Karpas-422 (cell line): Measurements from ENCODE around the gene COX15. TPM values are rescaled to one million over a fixed set of nuclear protein-coding genes. Genes with fewer than 3 reads are reported as not detected.

ENCODE experiments used
- DNase-seq: peaks from one replicate; pipeline ENCODE4 v3.0.0-alpha.2; 2015
- H2AFZ ChIP-seq: fragments of 200-600 bp; sonication (generic); 2 replicates; pipeline ENCODE4 v1.6.1; 2014; ENCODE audit warnings: antibody characterized with exemption, low read length, mixed read lengths
- H3K27ac ChIP-seq: fragments of 200-600 bp; sonication (generic); 2 replicates; pipeline ENCODE4 v1.5.1; 2014; ENCODE audit warnings: mild to moderate bottlenecking, low read length, moderate library complexity
- H3K27me3 ChIP-seq: fragments of 200-600 bp; sonication (generic); 2 replicates; pipeline ENCODE4 v1.6.1; 2014; ENCODE audit warnings: low read length, mixed read lengths
- H3K36me3 ChIP-seq: fragments of 200-600 bp; sonication (generic); 2 replicates; pipeline ENCODE4 v1.6.1; 2014; ENCODE audit warnings: low read length, mixed read lengths; ENCODE audit not compliant: insufficient read depth
- H3K4me1 ChIP-seq: fragments of 200-600 bp; sonication (generic); 2 replicates; pipeline ENCODE4 v1.6.1; 2014; ENCODE audit warnings: mild to moderate bottlenecking, low read length, mixed read lengths
- H3K4me2 ChIP-seq: fragments of 200-600 bp; sonication (generic); 2 replicates; pipeline ENCODE4 v1.6.1; 2014; ENCODE audit warnings: low read length, low read depth, mild to moderate bottlenecking; ENCODE audit not compliant: poor library complexity, severe bottlenecking
- H3K4me3 ChIP-seq: fragments of 200-600 bp; sonication (generic); 2 replicates; pipeline ENCODE4 v1.5.1; 2014; ENCODE audit warnings: mild to moderate bottlenecking, antibody characterized with exemption, low read length, mixed read lengths
- H3K79me2 ChIP-seq: fragments of 200-600 bp; sonication (generic); 2 replicates; pipeline ENCODE4 v1.6.1; 2014; ENCODE audit warnings: mild to moderate bottlenecking, low read length, mixed read lengths
- H3K9ac ChIP-seq: fragments of 200-600 bp; sonication (generic); 2 replicates; pipeline ENCODE4 v1.6.0; 2014; ENCODE audit warnings: low read length
- H3K9me2 ChIP-seq: fragments of 200-600 bp; sonication (generic), shearing (Covaris generic); replicated peaks from 2 replicates; pipeline ENCODE4 v1.6.0; 2014; ENCODE audit warnings: mild to moderate bottlenecking, low read length, moderate library complexity; ENCODE audit not compliant: insufficient read depth
- H3K9me3 ChIP-seq: fragments of 300-700, 200-600 bp; sonication (generic); 2 replicates; pipeline ENCODE4 v1.6.1; 2014; ENCODE audit warnings: low read length, mixed read lengths
- H4K20me1 ChIP-seq: fragments of 200-600 bp; sonication (generic); 2 replicates; pipeline ENCODE4 v1.6.1; 2014; ENCODE audit warnings: mild to moderate bottlenecking, antibody characterized with exemption, low read length, low read depth; ENCODE audit not compliant: insufficient read depth
- total RNA-seq: library from RNA; depleted of rRNA; stranded (reverse); fragments of >200 nt; shearing (Covaris generic); gene quantifications from 2 replicates; pipeline ENCODE4 v1.2.3, GENCODE V29; 2014; ENCODE audit warnings: low replicate concordance; rRNA removed

Gene COX15
- 45.6 and 53.3 TPM in 2 replicates for total RNA-seq

DNA sequence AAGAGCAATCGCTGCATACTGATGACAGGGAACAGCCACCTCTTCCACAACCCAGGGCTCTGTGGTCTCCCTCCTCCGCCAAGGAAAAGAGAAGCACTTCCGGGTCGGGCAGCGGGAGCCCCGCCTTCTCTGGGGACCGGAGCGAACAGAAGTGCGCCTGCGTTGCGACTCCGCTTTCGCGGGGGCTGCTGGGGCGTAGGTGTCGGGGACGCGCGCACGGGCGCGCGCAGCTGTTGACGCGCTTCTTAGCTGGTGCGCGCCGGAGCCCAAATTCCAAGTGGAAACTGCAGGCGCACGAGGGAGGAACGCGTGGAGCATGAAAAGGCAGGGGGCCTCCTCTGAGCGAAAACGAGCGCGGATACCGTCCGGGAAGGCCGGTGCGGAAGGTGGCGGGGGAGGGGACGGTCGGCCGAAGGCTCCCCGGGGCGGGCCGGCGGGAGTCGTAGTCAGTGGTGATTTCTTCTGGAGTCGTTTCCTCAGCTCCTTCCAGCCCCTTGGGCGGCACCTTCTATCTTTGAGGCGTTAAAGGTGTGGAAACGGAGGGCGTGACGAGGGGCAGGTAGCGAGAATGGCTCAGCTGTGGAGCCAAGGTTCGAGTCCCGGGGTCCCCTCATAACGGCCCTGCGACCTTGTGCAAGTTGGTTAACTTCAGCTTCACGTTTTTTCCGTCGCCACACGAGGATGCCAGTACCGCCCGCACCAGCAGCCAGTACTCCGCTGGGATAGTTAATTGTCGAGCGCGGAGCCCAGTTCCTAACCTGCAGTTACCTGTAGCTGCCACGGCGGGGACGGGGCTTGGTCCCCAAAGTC, at the start of gene COX15, which contains the start of gene CUTC:
Gene COX15, minus strand, starts transcription at position 95 of the 810 bp plus-strand sequence. Its CDS starts 78 bp downstream, at position 17.
Gene CUTC, plus strand, starts transcription at position 202 of the 810 bp plus-strand sequence. Its CDS starts 115 bp downstream, at position 317.
- no peaks in the 10 kb centered on the region for H4K20me1 ChIP-seq
- no peaks in the 10 kb centered on the region for H3K27me3 ChIP-seq
- H3K79me2 ChIP-seq, result peaks cover 75% of the 10 kb centered on the region
- H2AFZ ChIP-seq, result peak within 1 kb of the TSS; percentile 72
- no peaks in the 10 kb centered on the region for H3K9me2 ChIP-seq
- peak; percentile 98 for DNase-seq
- H3K9ac ChIP-seq, result peak within 1 kb of the TSS; percentile 93
- H3K4me2 ChIP-seq, result peak within 1 kb of the TSS; percentile 80
- H3K4me1 ChIP-seq, result peaks cover 22% of the 10 kb centered on the region
- H3K4me3 ChIP-seq, result peak within 1 kb of the TSS; percentile 92
- peaks cover 33% of the 10 kb centered on the region for H3K36me3 ChIP-seq
- H3K27ac ChIP-seq, result peak within 1 kb of the TSS; percentile 41
- H3K9me3 ChIP-seq, result no peaks in the 10 kb centered on the region

DNA sequence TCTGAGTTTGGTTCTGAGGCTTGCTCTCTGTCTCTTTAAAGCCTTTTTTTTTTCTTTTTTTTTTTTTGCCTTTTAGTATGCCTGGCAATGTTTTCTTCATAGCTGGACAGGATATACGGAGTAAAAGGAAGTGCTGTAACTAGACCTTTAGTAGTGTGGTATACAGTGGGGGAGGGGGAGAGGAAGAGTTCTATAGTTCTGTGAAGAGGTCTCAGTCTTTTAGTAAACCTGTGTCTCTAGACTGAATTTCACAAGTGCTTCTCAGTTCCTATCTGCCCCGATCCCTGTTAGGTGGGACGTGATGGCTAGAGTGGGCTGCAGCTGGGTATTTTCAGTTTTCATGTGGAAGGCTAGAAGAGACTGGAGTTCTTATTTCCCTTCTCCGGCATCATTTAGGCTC, 47.4 kb upstream of the COX15 start:
- Histone ChIP-seq H3K9me3 (no peaks in the 10 kb centered on the region), H3K9ac (no peak overlapping the region), H3K4me1 (no peaks in the 10 kb centered on the region; the same call in 1 of the 2 replicates), H3K36me3 (no peaks in the 10 kb centered on the region), H3K9me2 (no peaks in the 10 kb centered on the region), H2AFZ (no peak overlapping the region), H3K27ac (no peak overlapping the region), H3K4me2 (no peak overlapping the region), H3K4me3 (no peak overlapping the region), H3K79me2 (no peaks in the 10 kb centered on the region), H3K27me3 (no peaks in the 10 kb centered on the region), H4K20me1 (no peaks in the 10 kb centered on the region)
- DNase-seq, result no peak

DNA sequence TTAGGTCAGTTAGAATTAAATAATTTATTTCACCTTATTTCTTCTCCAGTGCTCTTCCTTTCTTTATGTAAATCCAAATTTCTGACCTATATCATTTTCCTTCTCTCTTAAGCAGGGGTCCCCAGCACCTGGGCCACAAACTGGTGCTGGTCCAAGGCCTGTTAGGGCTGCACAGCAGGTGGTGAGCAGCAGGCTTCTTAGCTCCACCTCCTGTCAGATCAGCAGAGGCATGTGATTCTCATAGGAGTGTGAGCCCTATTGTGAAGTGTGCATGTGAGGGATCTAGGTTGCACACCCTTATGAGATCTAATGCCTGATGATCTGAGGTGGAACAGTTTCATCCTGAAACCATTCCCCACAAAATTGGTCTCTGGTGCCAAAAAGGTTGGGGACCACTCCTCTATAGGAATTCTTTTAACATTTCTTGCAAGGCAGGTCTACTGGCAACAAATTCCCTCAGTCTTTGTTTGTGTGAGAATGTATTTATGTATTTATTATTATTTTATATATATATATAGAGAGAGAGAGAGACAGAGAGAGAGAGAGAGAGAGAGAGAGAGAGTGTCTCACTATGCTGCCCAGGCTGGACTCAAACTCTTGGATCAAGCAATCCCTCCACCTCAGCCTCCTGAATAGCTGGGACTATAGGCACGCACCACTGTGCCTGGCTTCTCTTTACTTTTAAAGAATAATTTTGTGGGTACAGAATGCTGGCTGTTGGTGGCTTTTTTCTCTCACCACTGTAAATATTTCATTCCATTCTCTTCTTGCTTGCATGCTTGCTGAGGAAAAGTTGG, 46.2 kb upstream of the COX15 start:
- Histone ChIP-seq H3K27me3 (no peaks in the 10 kb centered on the region), H2AFZ (no peak overlapping the region), H3K4me2 (no peak overlapping the region), H3K9ac (no peak overlapping the region), H3K27ac (no peak overlapping the region), H4K20me1 (no peaks in the 10 kb centered on the region), H3K79me2 (no peaks in the 10 kb centered on the region), H3K4me3 (no peak overlapping the region), H3K9me3 (no peaks in the 10 kb centered on the region), H3K9me2 (no peaks in the 10 kb centered on the region), H3K4me1 (no peaks in the 10 kb centered on the region; the same call in 1 of the 2 replicates), H3K36me3 (no peaks in the 10 kb centered on the region)
- no peak for DNase-seq

DNA sequence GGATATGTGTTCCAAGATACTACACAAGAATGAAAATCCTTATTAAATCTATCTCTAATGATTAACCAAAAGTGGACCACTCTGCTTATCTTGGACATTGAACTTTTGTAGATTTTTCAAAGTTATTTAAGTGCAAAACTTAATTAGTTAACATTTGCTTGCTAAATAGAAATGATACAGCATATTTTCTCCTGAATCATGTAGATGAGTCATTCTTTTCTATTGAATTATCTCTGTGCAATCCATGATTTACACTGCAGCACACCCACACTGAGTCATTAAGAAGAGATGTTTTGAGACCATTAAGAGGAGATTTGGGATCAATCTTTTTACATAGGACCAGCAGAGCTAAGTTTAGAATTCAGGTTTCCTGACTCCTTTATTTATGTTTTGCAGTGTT, 43.9 kb upstream of the COX15 start:
- Histone ChIP-seq H4K20me1 (no peaks in the 10 kb centered on the region), H3K9ac (no peak overlapping the region), H3K27me3 (no peaks in the 10 kb centered on the region), H3K4me3 (no peak overlapping the region), H3K36me3 (no peaks in the 10 kb centered on the region), H3K9me3 (no peaks in the 10 kb centered on the region), H3K9me2 (no peaks in the 10 kb centered on the region), H3K79me2 (no peaks in the 10 kb centered on the region), H3K4me1 (no peaks in the 10 kb centered on the region; the same call in 1 of the 2 replicates), H3K4me2 (no peak overlapping the region), H3K27ac (no peak overlapping the region), H2AFZ (no peak overlapping the region)
- no peak for DNase-seq

DNA sequence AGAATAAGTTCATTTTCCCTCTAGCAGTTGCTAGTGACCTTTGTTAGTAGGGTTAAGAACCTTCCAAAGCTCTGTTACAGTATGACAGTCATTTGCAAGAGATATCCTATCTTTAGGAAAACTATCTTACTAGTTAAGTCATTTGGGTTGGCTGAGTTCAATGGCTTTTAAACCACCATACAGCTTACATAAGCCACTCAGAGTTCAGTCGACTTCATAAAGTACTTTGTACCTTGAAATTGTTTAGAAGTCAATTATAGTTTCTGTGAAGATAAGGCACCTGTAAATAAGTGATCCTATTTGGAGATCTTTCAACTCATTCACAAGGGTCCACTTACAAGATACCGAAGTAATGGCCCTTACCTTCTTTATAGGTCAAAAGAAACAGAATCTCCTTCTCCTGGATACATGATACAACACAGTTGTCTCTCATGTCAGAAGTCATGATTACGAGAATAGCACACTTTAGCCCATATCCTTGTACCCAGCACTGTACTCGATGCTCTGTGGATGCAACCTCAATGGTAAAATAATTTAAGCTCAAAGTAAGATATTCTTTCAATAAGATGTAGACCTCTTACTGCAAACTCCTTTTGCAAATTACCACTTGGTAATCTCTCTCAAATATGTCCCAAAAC, 38.6 kb upstream of the COX15 start:
- no peak overlapping the region for H3K27ac ChIP-seq
- H3K79me2 ChIP-seq, result no peaks in the 10 kb centered on the region
- no peak for DNase-seq
- no peaks in the 10 kb centered on the region for H3K4me1 ChIP-seq
- no peak overlapping the region for H3K9ac ChIP-seq
- H4K20me1 ChIP-seq, result no peaks in the 10 kb centered on the region
- H3K9me3 ChIP-seq, result no peaks in the 10 kb centered on the region
- no peak overlapping the region for H2AFZ ChIP-seq
- H3K36me3 ChIP-seq, result no peaks in the 10 kb centered on the region
- H3K27me3 ChIP-seq, result no peaks in the 10 kb centered on the region
- H3K9me2 ChIP-seq, result no peaks in the 10 kb centered on the region
- H3K4me3 ChIP-seq, result no peak overlapping the region
- H3K4me2 ChIP-seq, result no peak overlapping the region

DNA sequence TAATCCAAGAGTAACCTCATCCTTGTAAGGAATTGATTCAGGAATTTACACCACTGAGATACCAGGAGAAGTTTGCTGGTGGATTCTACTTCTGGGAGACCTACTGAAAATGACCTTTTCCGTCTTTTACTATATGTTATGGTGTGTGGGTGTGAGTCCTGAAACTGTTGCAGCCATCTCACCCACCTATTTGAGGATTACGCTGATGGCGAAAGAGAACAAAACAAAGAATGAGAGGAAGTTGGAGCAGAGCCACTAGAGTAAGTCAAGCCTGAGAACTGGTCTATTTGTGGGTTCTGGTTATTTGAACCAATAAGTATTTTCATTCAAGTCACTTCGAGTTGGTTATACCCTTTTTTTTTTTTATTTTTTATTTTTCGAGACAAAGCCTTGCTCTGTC, 37.8 kb upstream of the COX15 start:
- Histone ChIP-seq H3K9me2 (no peaks in the 10 kb centered on the region), H3K36me3 (no peaks in the 10 kb centered on the region)

DNA sequence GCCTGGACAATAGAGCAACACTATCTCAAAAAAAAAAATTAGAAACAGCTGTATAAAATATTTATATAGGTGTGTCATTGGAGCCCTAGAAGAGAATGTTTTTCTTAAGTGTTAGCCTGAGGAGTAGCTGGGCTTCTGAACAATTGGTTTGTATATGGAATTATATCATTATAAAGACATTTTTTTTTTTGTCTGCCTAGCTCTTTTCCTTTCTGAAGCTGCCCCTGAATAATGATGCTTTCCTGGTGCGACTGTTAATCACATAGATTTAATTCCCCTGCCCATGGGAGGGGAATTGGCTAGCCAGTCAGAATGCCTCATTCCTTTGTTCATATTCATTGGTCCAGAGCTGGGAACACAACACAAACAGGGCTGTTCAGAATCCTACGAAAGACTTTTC, 36.6 kb upstream of the COX15 start:
- H3K4me3 ChIP-seq, result no peak overlapping the region
- no peak overlapping the region for H3K9ac ChIP-seq
- H3K4me2 ChIP-seq, result no peak overlapping the region
- H3K36me3 ChIP-seq, result no peaks in the 10 kb centered on the region
- no peaks in the 10 kb centered on the region for H3K79me2 ChIP-seq
- no peaks in the 10 kb centered on the region for H4K20me1 ChIP-seq
- peaks cover 3% of the 10 kb centered on the region; the same call in 1 of the 2 replicates for H3K4me1 ChIP-seq
- H3K27me3 ChIP-seq, result no peaks in the 10 kb centered on the region
- DNase-seq, result no peak
- H3K9me3 ChIP-seq, result no peaks in the 10 kb centered on the region
- H2AFZ ChIP-seq, result no peak overlapping the region
- no peak overlapping the region for H3K27ac ChIP-seq
- no peaks in the 10 kb centered on the region for H3K9me2 ChIP-seq

More for the DNA sequence above, 37.8 kb upstream of the COX15 start:
- Histone ChIP-seq H3K79me2 (no peaks in the 10 kb centered on the region), H3K27me3 (no peaks in the 10 kb centered on the region), H2AFZ (no peak overlapping the region), H3K9me3 (no peaks in the 10 kb centered on the region), H4K20me1 (no peaks in the 10 kb centered on the region), H3K27ac (no peak overlapping the region), H3K9ac (no peak overlapping the region), H3K4me3 (no peak overlapping the region), H3K4me1 (no peaks in the 10 kb centered on the region; the same call in 1 of the 2 replicates), H3K4me2 (no peak overlapping the region)
- DNase-seq, result no peak
